Neural crest cell (in vitro differentiated cells): ENCODE measurements around the gene PSMD3. TPM values are rescaled to one million over a fixed set of nuclear protein-coding genes. Genes with fewer than 3 reads are reported as not detected.
"Not testable (repeated sequence)": the region's sequence is repeated elsewhere in the genome, so short reads cannot be mapped to it uniquely, and the experiment has no call there.

Experiments
- DNase-seq: peaks from one replicate; pipeline ENCODE4 v3.0.0; 2021; ENCODE audit warnings: low read depth, mixed read lengths, low spot score
- H3K27ac Mint-ChIP-seq: one replicate; pipeline ENCODE4 v1.8.0; 2021; ENCODE audit warnings: mild to moderate bottlenecking, mixed read lengths; ENCODE audit not compliant: unreplicated experiment
- H3K27me3 Mint-ChIP-seq: 2 replicates; pipeline ENCODE4 v1.8.0; 2021; ENCODE audit warnings: low read depth, mild to moderate bottlenecking, mixed read lengths
- H3K36me3 Mint-ChIP-seq: 2 replicates; pipeline ENCODE4 v1.8.0; 2021; ENCODE audit warnings: low read depth, mild to moderate bottlenecking, mixed read lengths
- H3K4me1 Mint-ChIP-seq: 2 replicates; pipeline ENCODE4 v1.8.0; 2021; ENCODE audit warnings: mixed read lengths
- H3K4me3 Mint-ChIP-seq: one replicate; pipeline ENCODE4 v1.8.0; 2021; ENCODE audit warnings: mild to moderate bottlenecking, mixed read lengths
- H3K9me3 Mint-ChIP-seq: 2 replicates; pipeline ENCODE4 v1.8.0; 2021; ENCODE audit warnings: mixed read lengths
- CTCF ChIP-seq: fragments of 200-600 bp; sonication (generic); conservative IDR thresholded peaks from 2 replicates; pipeline ENCODE4 v1.5.0; 2021; ENCODE audit warnings: antibody characterized with exemption, mild to moderate bottlenecking
- total RNA-seq: library from RNA; stranded (reverse); gene quantifications from 2 replicates; pipeline ENCODE4 v1.2.1, GENCODE V29; 2021

The PSMD3 gene
- total RNA-seq, 1 donor from 2014 or later = 157 TPM

- no peak overlapping the region for H3K27ac Mint-ChIP-seq
- no peak for TF ChIP-seq CTCF
- H3K4me1 Mint-ChIP-seq = no peaks in the 10 kb centered on the region
- no peak overlapping the region for H3K4me3 Mint-ChIP-seq
- H3K27me3 Mint-ChIP-seq = no peaks in the 10 kb centered on the region
- no peaks in the 10 kb centered on the region for H3K9me3 Mint-ChIP-seq
- H3K36me3 Mint-ChIP-seq = no peaks in the 10 kb centered on the region
- DNase-seq = no peak
Measured at GRCh38 chr17:40004712-40005111, 24.1 kb downstream of the PSMD3 start.

DNA sequence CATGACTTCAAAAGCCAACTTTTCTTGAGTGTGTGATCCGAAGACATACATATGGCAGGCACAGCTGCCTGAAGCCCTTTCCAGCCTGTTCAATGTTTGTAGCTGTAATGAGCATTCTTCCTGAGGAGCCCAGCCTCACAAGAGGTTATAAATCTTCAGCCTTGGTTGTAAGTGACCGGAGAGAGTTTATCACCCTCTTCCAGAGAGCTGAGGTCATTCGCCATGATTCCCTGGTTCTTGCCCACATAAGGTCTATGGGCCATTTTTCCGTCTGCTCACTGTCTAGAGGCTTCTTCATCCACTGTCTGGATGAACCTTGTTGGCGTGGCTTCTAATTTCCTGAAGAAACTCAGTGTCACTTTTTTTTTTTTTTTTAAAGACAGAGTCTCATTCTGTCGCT, 24.9 kb downstream of the PSMD3 start:
- no peaks in the 10 kb centered on the region for H3K36me3 Mint-ChIP-seq
- H3K4me3 Mint-ChIP-seq = no peak overlapping the region
- H3K27ac Mint-ChIP-seq = no peak overlapping the region
- TF ChIP-seq CTCF = no peak
- H3K9me3 Mint-ChIP-seq = no peaks in the 10 kb centered on the region
- DNase-seq = no peak
- no peaks in the 10 kb centered on the region for H3K27me3 Mint-ChIP-seq
- H3K4me1 Mint-ChIP-seq = no peaks in the 10 kb centered on the region

- H3K9me3 Mint-ChIP-seq, DNase-seq, H3K4me3 Mint-ChIP-seq, H3K27me3 Mint-ChIP-seq, H3K36me3 Mint-ChIP-seq, H3K27ac Mint-ChIP-seq, H3K4me1 Mint-ChIP-seq: not testable (repeated sequence)
Measured at GRCh38 chr17:40010946-40011500, 30.4 kb downstream of the PSMD3 start.

- not testable (repeated sequence) for H3K36me3 Mint-ChIP-seq, H3K4me3 Mint-ChIP-seq, H3K27ac Mint-ChIP-seq, H3K9me3 Mint-ChIP-seq, DNase-seq, H3K4me1 Mint-ChIP-seq, H3K27me3 Mint-ChIP-seq
Measured at GRCh38 chr17:40012017-40012647, 31.5 kb downstream of the PSMD3 start.

DNA sequence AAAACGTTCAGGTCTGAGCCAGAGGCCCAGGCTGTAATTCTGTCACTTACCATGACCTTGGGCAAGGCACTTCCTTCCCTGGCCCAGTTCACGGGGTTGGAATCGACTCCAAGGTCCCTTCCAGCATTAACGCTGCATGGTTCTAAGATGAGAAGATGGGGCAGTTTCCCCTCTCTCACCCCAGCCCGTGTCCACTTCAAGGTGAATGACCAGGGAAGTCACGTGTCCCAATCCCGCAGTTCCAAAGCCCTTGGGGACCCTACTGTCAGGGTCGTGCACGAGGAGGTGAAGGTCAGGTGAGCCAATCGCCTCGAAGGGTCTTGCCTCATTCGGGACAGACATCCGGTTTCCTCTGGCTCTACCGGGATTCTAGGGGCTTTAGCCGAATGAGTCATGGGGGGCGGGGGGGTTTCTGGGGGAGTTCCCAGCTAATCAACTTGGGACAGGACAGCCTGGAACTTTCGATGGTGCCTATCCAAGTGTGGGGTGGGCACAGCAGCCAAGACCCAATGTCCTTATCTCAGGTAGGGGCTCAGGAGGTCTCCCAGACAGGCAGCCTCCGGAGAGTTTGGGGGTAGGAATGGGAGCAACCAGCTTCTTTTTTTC, 33.9 kb downstream of the PSMD3 start:
- Mint-ChIP-seq H3K4me3 (no peak overlapping the region), H3K9me3 (no peaks in the 10 kb centered on the region), H3K27ac (no peak overlapping the region), H3K36me3 (no peaks in the 10 kb centered on the region), H3K4me1 (peaks cover 12% of the 10 kb centered on the region), H3K27me3 (peaks cover 3% of the 10 kb centered on the region)
- TF ChIP-seq CTCF = no peak
- DNase-seq = no peak

- H3K4me1 Mint-ChIP-seq = peaks cover 12% of the 10 kb centered on the region
- peaks cover 3% of the 10 kb centered on the region for H3K27me3 Mint-ChIP-seq
- no peak within 1 kb of the TSS for H3K27ac Mint-ChIP-seq
- no peak for TF ChIP-seq CTCF
- no peaks in the 10 kb centered on the region for H3K36me3 Mint-ChIP-seq
- H3K4me3 Mint-ChIP-seq = no peak within 1 kb of the TSS
- no peak for DNase-seq
- H3K9me3 Mint-ChIP-seq = no peaks in the 10 kb centered on the region
Measured at GRCh38 chr17:40015005-40015997, 34.7 kb downstream of the PSMD3 start, which contains the start of gene CSF3. Gene CSF3, plus strand, starts transcription at chr17:40015440. Its CDS starts 35 bp downstream, at chr17:40015475.
